GM19324 (cell line): ENCODE results near the gene SFT2D1.

Experiments used
- ATAC-seq: cut with Tn5 transposase; IDR thresholded peaks from one replicate; pipeline ENCODE4 v1.9.1; 2021; ENCODE audit warnings: mild to moderate bottlenecking, moderate library complexity; ENCODE audit not compliant: unreplicated experiment, low FRiP score

Gene SFT2D1

GRCh38 chr6:166308769-166309589 lies 33.4 kb downstream of the SFT2D1 start:
- no peak for ATAC-seq

- peak; percentile 57 for ATAC-seq
Observed at GRCh38 chr6:166308033-166308768, 34.1 kb downstream of the SFT2D1 start, which contains the start of gene PRR18. Gene PRR18, minus strand, starts transcription at chr6:166308392. Its CDS starts 250 bp downstream, at chr6:166308142.

GRCh38 chr6:166307082-166308032 lies 35.0 kb downstream of the SFT2D1 start:
- ATAC-seq, result peak; percentile 21

- ATAC-seq, result no peak
Observed at GRCh38 chr6:166306378-166307081, 35.8 kb downstream of the SFT2D1 start.

GRCh38 chr6:166305562-166306117 lies 36.7 kb downstream of the SFT2D1 start:
- no peak for ATAC-seq

- no peak for ATAC-seq
Observed at GRCh38 chr6:166304106-166304505, 38.2 kb downstream of the SFT2D1 start.

- no peak for ATAC-seq
Observed at GRCh38 chr6:166301611-166302529, 40.5 kb downstream of the SFT2D1 start.

GRCh38 chr6:166300357-166300987 lies 41.9 kb downstream of the SFT2D1 start:
- no peak for ATAC-seq

- no peak for ATAC-seq
Observed at GRCh38 chr6:166297606-166298005, 44.7 kb downstream of the SFT2D1 start.

- ATAC-seq, result no peak
Observed at GRCh38 chr6:166296035-166296883, 46.1 kb downstream of the SFT2D1 start.

GRCh38 chr6:166293731-166294584 lies 48.4 kb downstream of the SFT2D1 start:
- ATAC-seq, result no peak

GRCh38 chr6:166289207-166290060 lies 52.9 kb downstream of the SFT2D1 start:
- no peak for ATAC-seq

GRCh38 chr6:166286839-166287271 lies 55.5 kb downstream of the SFT2D1 start:
- ATAC-seq, result peak; percentile 84

GRCh38 chr6:166285233-166285632 lies 57.1 kb downstream of the SFT2D1 start:
- ATAC-seq, result no peak

GRCh38 chr6:166284640-166285039 lies 57.7 kb downstream of the SFT2D1 start:
- ATAC-seq, result no peak
